ENCODE results near the gene CRAT. TPM values are rescaled to one million over a fixed set of nuclear protein-coding genes. Genes with fewer than 3 reads are reported as not detected.

Gene CRAT
- total and polyA plus RNA-seq, 8 donors: 16.8 to 33.2 (median 25.7) TPM

GRCh38 chr9:129089246-129089645 lies 21.3 kb downstream of the CRAT start:
- Histone ChIP-seq H3K27me3 (no peaks in the 10 kb centered on the region), H3K9me3 (no peaks in the 10 kb centered on the region), H3K4me1 (no peaks in the 10 kb centered on the region), H3K36me3 (peaks cover 0 to 59% of the 10 kb centered on the region in 2 donors), H3K27ac (no peak overlapping the region), H3K4me3 (no peak overlapping the region)
- DNase-seq (no peak), ATAC-seq (no peak)
- intact Hi-C loops (cut with DNase I): no loop called here
- no peak for TF ChIP-seq CTCF (IDR thresholded peaks at IDR 0.05)

GRCh38 chr9:129084087-129084486 lies 26.5 kb downstream of the CRAT start:
- DNase-seq (no peak), ATAC-seq (no peak)
- intact Hi-C loops (cut with DNase I): no loop called here
- Histone ChIP-seq H3K27ac (no peak overlapping the region), H3K36me3 (peaks cover 0 to 41% of the 10 kb centered on the region in 2 donors), H3K4me1 (peaks cover 14 to 22% of the 10 kb centered on the region in 2 donors), H3K27me3 (no peaks in the 10 kb centered on the region), H3K9me3 (no peaks in the 10 kb centered on the region), H3K4me3 (no peak overlapping the region)
- no peak for TF ChIP-seq CTCF (IDR thresholded peaks at IDR 0.05)

- H3K4me1 ChIP-seq: peaks cover 14 to 22% of the 10 kb centered on the region in 2 donors
- DNase-seq: peak in 1 of 4 donors; percentile 58
- H3K4me3 ChIP-seq: peak overlapping the region; percentile 85 to 91
- peaks cover 0 to 21% of the 10 kb centered on the region in 2 donors for H3K36me3 ChIP-seq
- intact Hi-C loops (cut with DNase I): no loop called here
- no peak for TF ChIP-seq CTCF (IDR thresholded peaks at IDR 0.05)
- H3K27me3 ChIP-seq: no peaks in the 10 kb centered on the region
- ATAC-seq: peak; percentile 13
- peak overlapping the region; percentile 75 to 90 for H3K27ac ChIP-seq
- H3K9me3 ChIP-seq: no peaks in the 10 kb centered on the region
These were observed 29.1 kb downstream of the CRAT start for GRCh38 chr9:129081388-129081904.

- peaks cover 14 to 22% of the 10 kb centered on the region in 2 donors for H3K4me1 ChIP-seq
- H3K4me3 ChIP-seq: peak within 1 kb of the TSS; percentile 85 to 91
- DNase-seq (peak; percentile 97 to 99 (median 98)), ATAC-seq (peak; percentile 98)
- H3K27me3 ChIP-seq: no peaks in the 10 kb centered on the region
- H3K9me3 ChIP-seq: no peaks in the 10 kb centered on the region
- peak within 1 kb of the TSS; percentile 75 to 90 for H3K27ac ChIP-seq
- intact Hi-C loops (cut with DNase I): no loop called here
- TF ChIP-seq CTCF (IDR thresholded peaks at IDR 0.05): no peak
- peaks cover 0 to 15% of the 10 kb centered on the region in 2 donors for H3K36me3 ChIP-seq
These were observed 29.8 kb downstream of the CRAT start, which contains the start of gene DOLPP1 for GRCh38 chr9:129080601-129081387. TSS of gene DOLPP1 (plus strand) at chr9:129081111. CDS start at chr9:129081132, 21 bp downstream.

GRCh38 chr9:129080298-129080600 lies 30.3 kb downstream of the CRAT start:
- intact Hi-C loops (cut with DNase I): no loop called here
- Histone ChIP-seq H3K27me3 (no peaks in the 10 kb centered on the region), H3K4me3 (peak overlapping the region; percentile 85 to 91), H3K9me3 (no peaks in the 10 kb centered on the region), H3K27ac (peak overlapping the region in 1 of 2 donors; percentile 90), H3K36me3 (peaks cover 0 to 10% of the 10 kb centered on the region in 2 donors), H3K4me1 (peaks cover 14 to 22% of the 10 kb centered on the region in 2 donors)
- DNase-seq (no peak), ATAC-seq (no peak)
- TF ChIP-seq CTCF (IDR thresholded peaks at IDR 0.05): no peak
